H1 (cell line): Measurements from ENCODE around the gene PAX3. TPM values are rescaled to one million over a fixed set of nuclear protein-coding genes. Genes with fewer than 3 reads are reported as not detected.

Experiments used
- CTCF ChIA-PET: fragments of 300-600 bp; sonication (Branson Sonifier 250); formaldehyde crosslinking; loops from one replicate; lab custom pipeline; 2021; ENCODE audit not compliant: partially characterized antibody; lab: Charles Lee
- POLR2A ChIA-PET: fragments of 300-600 bp; sonication (Branson Sonifier 250); formaldehyde crosslinking; loops from one replicate; lab custom pipeline; 2021; ENCODE audit warnings: inconsistent platforms; ENCODE audit not compliant: partially characterized antibody; lab: Charles Lee
- DNase-seq, 2 experiments: peaks; one replicate each; pipeline versions ENCODE4 v3.0.0 to v3.0.0-alpha.2; 2010 to 2022; ENCODE audit warnings: low spot score in 2 of 2, low read depth in 1 of 2, mixed read lengths in 1 of 2
- FAIRE-seq: peaks from 2 replicates; lab custom pipeline; 2011; peaks lifted over from hg19 to GRCh38; lab: Jason Lieb, UNC
- H2AFZ ChIP-seq: 2 replicates; pipeline ENCODE4 v1.8.1; 2012; ENCODE audit warnings: low read length, inconsistent platforms
- H2AK5ac ChIP-seq: 2 replicates; pipeline ENCODE4 v1.6.1; 2013; ENCODE audit warnings: low read depth, low read length
- H2BK120ac ChIP-seq: replicated peaks from 2 replicates; pipeline ENCODE3; 2013; ENCODE audit warnings: low read depth, low read length, inconsistent platforms
- H2BK12ac ChIP-seq: 2 replicates; pipeline ENCODE4 v1.6.1; 2013; ENCODE audit warnings: low read depth, low read length
- H2BK15ac ChIP-seq: 2 replicates; pipeline ENCODE4 v1.6.1; 2013; ENCODE audit warnings: low read length
- H2BK20ac ChIP-seq: 2 replicates; pipeline ENCODE4 v1.6.1; 2013; ENCODE audit warnings: low read length
- H2BK5ac ChIP-seq: 2 replicates; pipeline ENCODE4 v1.6.1; 2013; ENCODE audit warnings: low read depth, low read length
- H3K14ac ChIP-seq: 2 replicates; pipeline ENCODE4 v1.6.1; 2013; ENCODE audit warnings: inconsistent platforms; ENCODE audit not compliant: insufficient read length
- H3K18ac ChIP-seq: 2 replicates; pipeline ENCODE4 v1.6.1; 2013; ENCODE audit warnings: low read length; ENCODE audit errors: extremely low read depth
- H3K23ac ChIP-seq: 2 replicates; pipeline ENCODE4 v1.6.1; 2013; ENCODE audit warnings: inconsistent platforms; ENCODE audit not compliant: insufficient read length
- H3K23me2 ChIP-seq: 2 replicates; pipeline ENCODE4 v1.6.1; 2013; ENCODE audit warnings: low read depth, low read length
- H3K27ac ChIP-seq: 2 replicates; pipeline ENCODE4 v1.6.1; 2011; ENCODE audit warnings: low read depth, low read length, inconsistent platforms
- H3K27me3 ChIP-seq, 4 experiments: replicated peaks in 1 of 4; 1 replicate in 1 of 4; 2 replicates in 3 of 4; pipeline versions ENCODE4 v1.6.1 to v1.8.1; 2011 to 2013; ENCODE audit warnings: low read length in 3 of 4, mild to moderate bottlenecking in 3 of 4, inconsistent platforms in 2 of 4, mixed read lengths in 2 of 4, moderate library complexity in 1 of 4; ENCODE audit not compliant: control insufficient read depth in 3 of 4, insufficient read depth in 3 of 4; ENCODE audit errors: extremely low read depth in 1 of 4
- H3K36me3 ChIP-seq, 4 experiments: 2 replicates each; pipeline versions ENCODE4 v1.6.1 to v1.8.1; 2011 to 2013; ENCODE audit warnings: mild to moderate bottlenecking in 4 of 4, low read length in 3 of 4, moderate library complexity in 2 of 4, control low read depth in 1 of 4, inconsistent platforms in 1 of 4; ENCODE audit not compliant: insufficient read depth in 4 of 4, control insufficient read depth in 2 of 4
- H3K4ac ChIP-seq: replicated peaks from 2 replicates; pipeline ENCODE3; 2013; ENCODE audit warnings: low read length, low read depth, mixed read lengths, inconsistent platforms; ENCODE audit not compliant: insufficient read length
- H3K4me1 ChIP-seq, 4 experiments: replicated peaks in 1 of 4; 1 replicate in 1 of 4; 2 replicates in 3 of 4; pipeline versions ENCODE4 v1.6.1 to v1.8.1; 2011 to 2013; ENCODE audit warnings: low read length in 3 of 4, inconsistent platforms in 2 of 4, mixed read lengths in 1 of 4; ENCODE audit not compliant: insufficient read depth in 4 of 4, control insufficient read depth in 3 of 4
- H3K4me2 ChIP-seq, 2 experiments: 2 replicates each; pipeline versions ENCODE4 v1.6.1 to v1.8.1; 2011 to 2013; ENCODE audit warnings: low read depth in 2 of 2, low read length in 2 of 2, control low read depth in 1 of 2, inconsistent platforms in 1 of 2, mild to moderate bottlenecking in 1 of 2; ENCODE audit not compliant: insufficient read depth in 1 of 2
- H3K4me3 ChIP-seq, 4 experiments: fragments of 200-600, 300-600 bp in 1 of 4; sonication (generic), shearing (Covaris generic), sonication (Bioruptor Twin) in 1 of 4; 2 replicates each; pipeline versions ENCODE4 v1.5.1 to v1.8.1; 2011 to 2016; ENCODE audit warnings: low read length in 4 of 4, low read depth in 3 of 4, control low read depth in 2 of 4, inconsistent platforms in 2 of 4, mild to moderate bottlenecking in 2 of 4, mixed read lengths in 1 of 4, moderate library complexity in 1 of 4; ENCODE audit not compliant: insufficient read depth in 2 of 4; ENCODE audit errors: extremely low read depth in 1 of 4
- H3K56ac ChIP-seq: replicated peaks from 2 replicates; pipeline ENCODE3; 2013; ENCODE audit warnings: low read depth, mild to moderate bottlenecking, mixed read lengths, low read length, inconsistent platforms; ENCODE audit not compliant: insufficient read length
- H3K79me1 ChIP-seq: 2 replicates; pipeline ENCODE4 v1.6.1; 2013; ENCODE audit warnings: low read depth, low read length, control low read depth
- H3K79me2 ChIP-seq, 2 experiments: 2 replicates each; pipeline versions ENCODE4 v1.6.1 to v1.8.1; 2012 to 2013; ENCODE audit warnings: low read length in 2 of 2, mild to moderate bottlenecking in 2 of 2, inconsistent platforms in 1 of 2; ENCODE audit not compliant: insufficient read depth in 2 of 2, control insufficient read depth in 1 of 2
- H3K9ac ChIP-seq, 4 experiments: replicated peaks in 1 of 4; 1 replicate in 1 of 4; 2 replicates in 3 of 4; pipeline versions ENCODE4 v1.6.1 to v1.8.1; 2011 to 2013; ENCODE audit warnings: low read depth in 3 of 4, low read length in 3 of 4, control low read depth in 2 of 4, mild to moderate bottlenecking in 2 of 4, moderate library complexity in 2 of 4, inconsistent platforms in 1 of 4; ENCODE audit errors: extremely low read depth in 1 of 4
- H3K9me3 ChIP-seq, 2 experiments: 2 replicates each; pipeline versions ENCODE4 v1.6.1 to v1.8.1; 2012 to 2013; ENCODE audit warnings: mild to moderate bottlenecking in 2 of 2, moderate library complexity in 2 of 2, control low read depth in 1 of 2, inconsistent platforms in 1 of 2, low read depth in 1 of 2, low read length in 1 of 2, mixed read lengths in 1 of 2; ENCODE audit not compliant: insufficient read depth in 2 of 2
- H4K20me1 ChIP-seq, 2 experiments: replicated peaks in 1 of 2; 2 replicates each; pipeline versions ENCODE3 to v1.8.1; 2011 to 2013; ENCODE audit warnings: inconsistent platforms in 2 of 2, low read length in 2 of 2, mild to moderate bottlenecking in 1 of 2; ENCODE audit not compliant: insufficient read depth in 2 of 2, control insufficient read depth in 1 of 2
- H4K5ac ChIP-seq: 2 replicates; pipeline ENCODE4 v1.6.1; 2013; ENCODE audit warnings: low read length, low read depth, mixed read lengths, inconsistent platforms; ENCODE audit not compliant: insufficient read length
- H4K8ac ChIP-seq: 2 replicates; pipeline ENCODE4 v1.8.0; 2013; ENCODE audit warnings: mild to moderate bottlenecking, moderate library complexity, low read length, inconsistent platforms; ENCODE audit not compliant: insufficient read depth; ENCODE audit errors: extremely low read depth
- H4K91ac ChIP-seq: replicated peaks from 2 replicates; pipeline ENCODE3; 2013; ENCODE audit warnings: low read length, mixed read lengths, inconsistent platforms; ENCODE audit not compliant: insufficient read length
- BCL11A ChIP-seq, 2 experiments: IDR thresholded peaks; one replicate each; pipeline ENCODE4 v1.6.1; 2011; ENCODE audit warnings: low read depth in 2 of 2, low read length in 2 of 2, mild to moderate bottlenecking in 2 of 2
- CBX8 ChIP-seq: fragments of 300-800, 300-1000 bp; sonication (generic); IDR thresholded peaks from 2 replicates; pipeline ENCODE4 v1.7.1; 2016; ENCODE audit warnings: low read depth, low read length, borderline replicate concordance
- CTBP2 ChIP-seq: IDR thresholded peaks from 2 replicates; pipeline ENCODE4 v1.7.0; 2011; ENCODE audit warnings: borderline replicate concordance, mild to moderate bottlenecking, moderate library complexity, mixed read lengths, low read length; ENCODE audit not compliant: insufficient read depth, insufficient read length
- RNF2 ChIP-seq: fragments of 200-900, 300-1000 bp; sonication (generic); IDR thresholded peaks from 2 replicates; pipeline ENCODE4 v1.7.1; 2016; ENCODE audit warnings: borderline replicate concordance, low read depth, mild to moderate bottlenecking, antibody characterized with exemption, low read length; ENCODE audit not compliant: poor library complexity, severe bottlenecking; ENCODE audit errors: missing control alignments
- SP2 ChIP-seq: IDR thresholded peaks from 2 replicates; pipeline ENCODE4 v1.6.1; 2012; ENCODE audit warnings: mild to moderate bottlenecking, low read length, inconsistent platforms
- SUZ12 ChIP-seq: fragments of 200-600 bp; sonication (generic); IDR thresholded peaks from 2 replicates; pipeline ENCODE4 v1.6.1; 2012; ENCODE audit warnings: mild to moderate bottlenecking, inconsistent platforms, low read length, moderate library complexity, mixed read lengths
- TCF12 ChIP-seq: IDR thresholded peaks from 2 replicates; pipeline ENCODE4 v1.6.1; 2011; ENCODE audit warnings: low read depth, mild to moderate bottlenecking, low read length
- WGBS, 2 experiments: shearing (Covaris generic) in 1 of 2; methylation state at CpG; one replicate each; pipeline versions ENCODE4 v1.1.6 to v1.1.7; 2013 to 2015; ENCODE audit warnings: low lambda C conversion rate in 2 of 2, mixed read lengths in 2 of 2, inconsistent platforms in 1 of 2, low coverage in 1 of 2, missing lambda C conversion rate in 1 of 2; ENCODE audit not compliant: insufficient replicate concordance in 2 of 2, insufficient coverage in 1 of 2, insufficient read length in 1 of 2; ENCODE audit errors: extremely low coverage in 1 of 2, missing lambda C conversion rate in 1 of 2; 5-methylcytosine and 5-hydroxymethylcytosine counted together
- polyA plus RNA-seq, 7 experiments: library from polyadenylated mRNA; depleted of rRNA in 3 of 7; stranded (reverse) in 5 of 7; unstranded in 2 of 7; fragments of >200 nt in 5 of 7; fragments of 200-250 nt in 2 of 7; gene quantifications; 1 replicate in 5 of 7; 2 replicates in 1 of 7; 4 replicates in 1 of 7; pipeline versions ENCODE4 v1.2.1 to v1.2.3, GENCODE V29; 2011 to 2013; ENCODE audit warnings: missing spikeins in 2 of 7, mixed read lengths in 2 of 7
- total RNA-seq: library from RNA; stranded (reverse); fragmentation: NEBNext Ultra II Directional; extraction: Animal tissue kit (Norgen Biotek cat#: 25700); gene quantifications from 2 replicates; pipeline ENCODE4 v1.2.1, GENCODE V29; 2021

PAX3 gene
- total and polyA plus RNA-seq, 2 of the 8 experiments (the other 6 are each of a cell fraction or from before 2014, with no cell fraction given), result 0.33 TPM; not detected in 1

GRCh38 chr2:222304737-222305515 is 6.1 kb upstream of the PAX3 start:
- H4K20me1 ChIP-seq, result peaks cover 14 to 36% of the 10 kb centered on the region in 2 experiments
- no peaks in the 10 kb centered on the region; a peak in 1 of 8 replicates for H3K36me3 ChIP-seq
- H3K79me2 ChIP-seq, result no peaks in the 10 kb centered on the region
- H2BK5ac ChIP-seq, result no peak overlapping the region
- H2BK15ac ChIP-seq, result no peak overlapping the region
- 4% methylated on average over 39 of the region's 39 CpGs; no CpG with 5 or more reads in 1 of the 2 experiments for WGBS, 2 experiments
- peak overlapping the region in 1 of 4 experiments; percentile 50; a peak in 2 of 8 replicates for H3K4me3 ChIP-seq
- TF ChIP-seq TCF12 (0 out of 2 replicates have a peak, but pooled peaks have one; percentile 21), SUZ12 (peak; percentile 16), BCL11A (IDR thresholded peaks at IDR 0.05; ENCODE audit: low read depth in 2 of 2, low read length in 2 of 2) (no peak), CTBP2 (no peak), RNF2 (peak; percentile 97), CBX8 (peak; percentile 61), SP2 (no peak)
- no peaks in the 10 kb centered on the region for H3K9me3 ChIP-seq
- no peak overlapping the region for H2BK120ac ChIP-seq
- ChIA-PET CTCF (interaction anchor here (1.5 kb wide), 1 partner anchor 9 kb away, joined by 3 read pairs; no protein-coding TSS in a partner anchor), POLR2A (no interaction called here)
- H3K79me1 ChIP-seq, result no peaks in the 10 kb centered on the region
- H2AK5ac ChIP-seq, result peak overlapping the region; percentile 91; the same call in 1 of the 2 replicates
- H3K23me2 ChIP-seq, result peaks cover 3% of the 10 kb centered on the region; the same call in 1 of the 2 replicates
- no peak for FAIRE-seq
- H4K5ac ChIP-seq, result no peak overlapping the region
- no peak overlapping the region for H3K9ac ChIP-seq
- H3K27ac ChIP-seq, result no peak overlapping the region
- no peak overlapping the region for H3K23ac ChIP-seq
- H2AFZ ChIP-seq, result no peak overlapping the region
- H3K27me3 ChIP-seq, result peaks cover 99 to 100% (median 100%) of the 10 kb centered on the region in 4 experiments
- H3K18ac ChIP-seq, result no peak overlapping the region
- H3K4me1 ChIP-seq, result peaks cover 9 to 28% (median 18%) of the 10 kb centered on the region in 4 experiments
- H3K56ac ChIP-seq, result no peak overlapping the region
- H3K4me2 ChIP-seq, result peak overlapping the region; percentile 58 to 65; a peak in 3 of 4 replicates
- H3K4ac ChIP-seq, result peak overlapping the region; percentile 21
- peak in 1 of 2 experiments; percentile 64 for DNase-seq
- H3K14ac ChIP-seq, result no peak overlapping the region
- H2BK20ac ChIP-seq, result no peak overlapping the region
- H2BK12ac ChIP-seq, result peak overlapping the region; percentile 84; the same call in 1 of the 2 replicates
- no peak overlapping the region for H4K8ac ChIP-seq
- H4K91ac ChIP-seq, result no peak overlapping the region
